RWPE1 (cell line): ENCODE measurements around the gene SAAL1.

Source experiments
- CTCF ChIA-PET: fragments of 350-600 bp; sonication (Branson Sonifier 250); formaldehyde crosslinking; extraction: SDS; loops from one replicate; lab custom pipeline; 2021; lab: Yijun Ruan, JAX
- POLR2A ChIA-PET: fragments of 400-600 bp; formaldehyde crosslinking; extraction: SDS; loops from one replicate; lab custom pipeline; 2020; ENCODE audit warnings: antibody characterized with exemption; ENCODE audit not compliant: low non-redundant PET; lab: Yijun Ruan, JAX
- DNase-seq: peaks from one replicate; pipeline ENCODE4 v3.0.0; 2012; ENCODE audit warnings: low spot score
- H3K27ac ChIP-seq: fragments of 450-650 bp; 2 replicates; pipeline ENCODE4 v1.5.1; 2017
- TF ChIP-seq, protein P1 (sequence below): fragments of 450-650 bp; conservative IDR thresholded peaks from 2 replicates; pipeline ENCODE4 v1.5.1; 2017; ENCODE audit warnings: low read depth, mild to moderate bottlenecking

SAAL1 gene, protein sequence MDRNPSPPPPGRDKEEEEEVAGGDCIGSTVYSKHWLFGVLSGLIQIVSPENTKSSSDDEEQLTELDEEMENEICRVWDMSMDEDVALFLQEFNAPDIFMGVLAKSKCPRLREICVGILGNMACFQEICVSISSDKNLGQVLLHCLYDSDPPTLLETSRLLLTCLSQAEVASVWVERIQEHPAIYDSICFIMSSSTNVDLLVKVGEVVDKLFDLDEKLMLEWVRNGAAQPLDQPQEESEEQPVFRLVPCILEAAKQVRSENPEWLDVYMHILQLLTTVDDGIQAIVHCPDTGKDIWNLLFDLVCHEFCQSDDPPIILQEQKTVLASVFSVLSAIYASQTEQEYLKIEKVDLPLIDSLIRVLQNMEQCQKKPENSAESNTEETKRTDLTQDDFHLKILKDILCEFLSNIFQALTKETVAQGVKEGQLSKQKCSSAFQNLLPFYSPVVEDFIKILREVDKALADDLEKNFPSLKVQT

GRCh38 chr11:18105802-18106574 is at the start of gene SAAL1:
SAAL1 (minus strand) TSS chr11:18106082; CDS start chr11:18106041, 41 bp downstream.
- TF ChIP-seq, protein P1, sequence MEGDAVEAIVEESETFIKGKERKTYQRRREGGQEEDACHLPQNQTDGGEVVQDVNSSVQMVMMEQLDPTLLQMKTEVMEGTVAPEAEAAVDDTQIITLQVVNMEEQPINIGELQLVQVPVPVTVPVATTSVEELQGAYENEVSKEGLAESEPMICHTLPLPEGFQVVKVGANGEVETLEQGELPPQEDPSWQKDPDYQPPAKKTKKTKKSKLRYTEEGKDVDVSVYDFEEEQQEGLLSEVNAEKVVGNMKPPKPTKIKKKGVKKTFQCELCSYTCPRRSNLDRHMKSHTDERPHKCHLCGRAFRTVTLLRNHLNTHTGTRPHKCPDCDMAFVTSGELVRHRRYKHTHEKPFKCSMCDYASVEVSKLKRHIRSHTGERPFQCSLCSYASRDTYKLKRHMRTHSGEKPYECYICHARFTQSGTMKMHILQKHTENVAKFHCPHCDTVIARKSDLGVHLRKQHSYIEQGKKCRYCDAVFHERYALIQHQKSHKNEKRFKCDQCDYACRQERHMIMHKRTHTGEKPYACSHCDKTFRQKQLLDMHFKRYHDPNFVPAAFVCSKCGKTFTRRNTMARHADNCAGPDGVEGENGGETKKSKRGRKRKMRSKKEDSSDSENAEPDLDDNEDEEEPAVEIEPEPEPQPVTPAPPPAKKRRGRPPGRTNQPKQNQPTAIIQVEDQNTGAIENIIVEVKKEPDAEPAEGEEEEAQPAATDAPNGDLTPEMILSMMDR = peak; percentile 89
- ChIA-PET CTCF (interaction anchor here (0.5 to 1.7 kb wide), 11 partner anchors 10 to 438 kb away, joined by 3 to 22 read pairs (median 3); no protein-coding TSS in a partner anchor), POLR2A (interaction anchor here (0.5 kb wide), 1 partner anchor 27 kb away, joined by 3 read pairs; no protein-coding TSS in a partner anchor)
- H3K27ac ChIP-seq = peak within 1 kb of the TSS; percentile 66
- DNase-seq = peak; percentile 86

DNA sequence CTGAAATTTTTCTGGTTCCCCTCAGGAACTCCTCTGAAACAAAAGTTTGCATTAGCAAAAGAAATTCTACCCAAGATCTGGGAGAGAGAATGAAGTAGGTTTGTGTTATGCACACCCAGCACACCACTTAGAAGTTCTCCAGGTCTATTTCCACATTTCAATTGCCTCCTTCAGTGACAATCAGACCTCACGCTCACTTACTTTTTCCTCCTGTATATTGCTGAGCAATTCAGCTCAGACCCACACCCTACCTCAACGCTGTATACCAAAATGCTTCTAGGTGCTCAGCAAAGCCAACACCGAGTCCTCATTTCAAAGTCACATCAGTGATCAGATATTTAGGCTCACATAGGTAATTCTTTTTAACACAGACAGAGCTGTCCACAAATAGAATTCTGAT is 45.7 kb upstream of the SAAL1 start:
- no peak overlapping the region for H3K27ac ChIP-seq
- TF ChIP-seq, protein P1 = no peak
- ChIA-PET CTCF (interaction anchor here (0.7 kb wide), 1 partner anchor 1238 kb away, joined by 3 read pairs; no protein-coding TSS in a partner anchor), POLR2A (no interaction called here)
- DNase-seq = no peak

DNA sequence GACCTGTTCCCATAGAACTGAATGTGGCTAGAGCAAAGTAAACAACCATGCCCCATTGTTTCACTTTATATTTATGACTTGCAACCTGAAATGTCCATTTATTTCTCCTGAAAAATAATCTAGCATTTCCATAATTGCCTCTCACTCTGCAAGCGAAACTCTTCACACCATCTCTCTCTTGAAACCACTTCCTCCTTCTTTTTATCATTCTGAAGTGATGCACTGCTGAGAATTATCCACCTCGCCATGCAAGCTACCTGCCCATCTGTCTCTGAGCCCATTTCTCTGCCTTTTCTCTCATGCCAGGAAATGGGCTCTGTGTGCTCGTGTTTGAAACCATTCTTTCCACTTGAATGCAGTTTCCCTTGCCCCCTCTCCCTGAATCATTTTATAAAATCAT is 40.0 kb upstream of the SAAL1 start:
- H3K27ac ChIP-seq = no peak overlapping the region
- no peak for DNase-seq
- TF ChIP-seq, protein P1 = no peak
- CTCF ChIA-PET = interaction anchor here (1.0 kb wide), 1 partner anchor 57 kb away, joined by 3 read pairs; no protein-coding TSS in a partner anchor
- POLR2A ChIA-PET = no interaction called here

DNA sequence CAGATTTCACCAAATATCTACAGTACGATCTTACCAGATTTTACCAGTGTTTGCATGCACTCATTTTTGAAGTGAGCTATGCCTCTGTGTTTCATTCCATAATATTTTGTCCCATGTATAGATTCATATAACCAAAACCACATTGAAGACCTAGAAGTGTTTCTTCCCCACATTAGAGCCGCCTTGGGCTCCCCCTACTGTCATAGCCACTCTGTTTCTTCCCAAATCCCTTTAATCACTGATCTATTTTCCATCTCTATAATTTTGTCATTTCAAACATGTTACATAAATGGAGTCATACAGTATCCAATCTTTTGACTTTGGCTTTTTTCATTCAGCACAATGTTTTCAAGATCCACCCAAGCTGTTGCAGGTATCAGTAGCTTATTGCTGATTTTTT is 39.1 kb upstream of the SAAL1 start:
- TF ChIP-seq, protein P1 = no peak
- CTCF ChIA-PET = interaction anchor here (1.0 kb wide), 1 partner anchor 56 kb away, joined by 3 read pairs; no protein-coding TSS in a partner anchor
- no peak overlapping the region for H3K27ac ChIP-seq
- POLR2A ChIA-PET = no interaction called here
- DNase-seq = no peak

- peak; percentile 69 for DNase-seq
- ChIA-PET CTCF (no interaction called here), POLR2A (no interaction called here)
- no peak overlapping the region for H3K27ac ChIP-seq
- TF ChIP-seq, protein P1 = no peak
These were observed 38.4 kb upstream of the SAAL1 start for GRCh38 chr11:18144243-18144642.

GRCh38 chr11:18140145-18140544 is 34.3 kb upstream of the SAAL1 start:
- ChIA-PET POLR2A (no interaction called here), CTCF (no interaction called here)
- TF ChIP-seq, protein P1 = no peak
- H3K27ac ChIP-seq = no peak overlapping the region
- DNase-seq = no peak
